IgD-negative memory B cell (primary cell): ENCODE data around the gene EIF3I. TPM values are rescaled to one million over a fixed set of nuclear protein-coding genes. Genes with fewer than 3 reads are reported as not detected.
A peak's percentile ranks its signal among the peaks of the same experiment; 100 is the strongest.

Experiments used
- H3K27ac Mint-ChIP-seq, 3 donors: one replicate each; pipeline ENCODE4 v1.8.0; 2020 to 2022; ENCODE audit warnings: mild to moderate bottlenecking in 3 of 3, mixed read lengths in 3 of 3, moderate library complexity in 1 of 3
- H3K27me3 Mint-ChIP-seq: one replicate; pipeline ENCODE4 v1.8.0; 2021; ENCODE audit warnings: mixed read lengths
- H3K36me3 Mint-ChIP-seq: one replicate; pipeline ENCODE4 v1.8.0; 2020; ENCODE audit warnings: mild to moderate bottlenecking, mixed read lengths
- H3K4me1 Mint-ChIP-seq, 3 donors: one replicate each; pipeline ENCODE4 v1.8.0; 2020 to 2022; ENCODE audit warnings: mixed read lengths in 3 of 3, mild to moderate bottlenecking in 1 of 3
- H3K4me3 Mint-ChIP-seq, 4 donors: one replicate each; pipeline ENCODE4 v1.8.0; 2020 to 2022; ENCODE audit warnings: mild to moderate bottlenecking in 4 of 4, mixed read lengths in 4 of 4, moderate library complexity in 3 of 4
- H3K9me3 Mint-ChIP-seq, 3 donors: one replicate each; pipeline ENCODE4 v1.8.0; 2020 to 2021; ENCODE audit warnings: mixed read lengths in 3 of 3, mild to moderate bottlenecking in 1 of 3
- polyA plus RNA-seq: library from polyadenylated mRNA; unstranded; fragments of 300-500 nt; fragmentation: Illumina TruSeq; gene quantifications from one replicate; pipeline ENCODE4 v1.2.3, GENCODE V29; 2021

EIF3I gene
- polyA plus RNA-seq, 1 donor from 2014 or later, result 154 TPM

DNA sequence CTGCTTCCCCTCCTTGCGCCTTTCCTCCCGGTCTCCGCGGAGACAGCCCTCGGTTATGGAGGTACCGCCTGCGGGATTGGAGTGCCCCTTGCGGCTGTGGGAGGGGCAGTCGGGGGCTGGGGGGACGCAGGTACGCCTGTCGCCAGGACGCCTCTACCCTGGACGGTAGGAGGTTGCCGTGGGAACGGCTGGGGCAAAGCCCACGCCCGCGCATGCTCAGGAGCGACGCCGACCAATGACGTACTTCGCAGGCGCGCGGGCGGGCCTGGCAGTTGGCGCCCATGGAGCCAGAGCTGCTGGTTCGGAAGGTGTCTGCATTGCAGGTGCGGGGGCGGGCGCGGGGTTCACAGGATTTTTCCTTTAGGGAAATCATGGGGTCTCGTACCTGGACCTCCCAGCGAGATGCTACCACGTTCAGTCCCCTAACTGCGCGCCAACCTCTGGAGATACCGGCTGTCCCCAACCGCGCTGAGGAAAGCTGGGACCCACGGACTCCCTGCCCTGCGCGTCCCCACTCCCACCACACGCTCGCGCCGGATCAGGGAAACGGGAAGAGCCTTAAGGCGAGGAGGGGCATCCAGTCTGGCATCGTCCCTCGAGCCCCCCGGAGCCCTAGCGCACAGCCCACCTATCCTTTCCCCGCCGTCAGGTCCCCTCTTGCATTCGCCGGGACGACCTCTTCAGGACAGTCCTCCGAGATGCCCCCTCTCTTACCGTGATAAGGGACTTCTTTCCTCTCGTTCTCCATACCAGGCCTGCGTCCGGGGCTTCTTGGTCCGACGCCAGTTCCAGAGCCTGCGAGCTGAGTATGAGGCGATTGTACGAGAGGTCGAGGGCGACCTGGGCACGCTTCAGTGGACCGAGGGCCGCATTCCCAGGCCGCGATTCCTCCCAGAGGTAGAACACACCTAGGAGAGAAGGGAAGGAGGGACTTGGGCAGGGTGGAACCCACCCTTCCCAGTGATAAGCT lies 16.5 kb upstream of the EIF3I start, which contains the start of gene IQCC:
Gene IQCC (plus strand): TSS at position 271 of the 970 bp plus-strand sequence. CDS start 11 bp downstream, at position 282.
- H3K9me3 Mint-ChIP-seq, result no peaks in the 10 kb centered on the region
- H3K27me3 Mint-ChIP-seq, result peaks cover 3% of the 10 kb centered on the region
- peaks cover 31 to 44% (median 34%) of the 10 kb centered on the region in 3 donors for H3K4me1 Mint-ChIP-seq
- H3K4me3 Mint-ChIP-seq, result peak within 1 kb of the TSS; percentile 85 to 95 (median 91)
- peaks cover 3% of the 10 kb centered on the region for H3K36me3 Mint-ChIP-seq
- peak within 1 kb of the TSS; percentile 85 to 88 (median 88) for H3K27ac Mint-ChIP-seq

DNA sequence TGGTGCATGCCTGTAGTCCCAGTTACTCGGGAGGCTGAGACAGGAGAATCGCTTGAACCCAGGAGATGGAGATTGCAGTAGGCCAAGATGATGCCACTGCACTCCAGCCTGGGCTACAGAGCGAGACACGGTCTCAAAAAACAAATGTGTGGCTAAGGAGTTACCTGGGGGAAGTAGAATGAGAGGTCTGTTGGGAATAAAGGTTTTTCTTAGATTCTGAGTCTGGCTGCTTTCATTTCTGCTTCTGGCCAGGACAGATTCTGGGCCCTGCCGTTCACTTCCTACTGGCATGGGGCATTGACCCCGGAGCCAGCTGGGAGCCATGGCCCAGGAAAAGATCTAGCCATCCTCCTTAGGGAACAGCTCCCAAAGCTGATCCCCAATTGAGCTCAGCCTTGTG lies 13.7 kb upstream of the EIF3I start:
- Mint-ChIP-seq H3K36me3 (peaks cover 3% of the 10 kb centered on the region), H3K27me3 (peaks cover 3% of the 10 kb centered on the region), H3K27ac (peak overlapping the region; percentile 63 to 82 (median 69)), H3K4me1 (peaks cover 20 to 33% (median 20%) of the 10 kb centered on the region in 3 donors), H3K9me3 (no peaks in the 10 kb centered on the region), H3K4me3 (peak overlapping the region in 3 of 4 donors; percentile 43 to 78 (median 46))

DNA sequence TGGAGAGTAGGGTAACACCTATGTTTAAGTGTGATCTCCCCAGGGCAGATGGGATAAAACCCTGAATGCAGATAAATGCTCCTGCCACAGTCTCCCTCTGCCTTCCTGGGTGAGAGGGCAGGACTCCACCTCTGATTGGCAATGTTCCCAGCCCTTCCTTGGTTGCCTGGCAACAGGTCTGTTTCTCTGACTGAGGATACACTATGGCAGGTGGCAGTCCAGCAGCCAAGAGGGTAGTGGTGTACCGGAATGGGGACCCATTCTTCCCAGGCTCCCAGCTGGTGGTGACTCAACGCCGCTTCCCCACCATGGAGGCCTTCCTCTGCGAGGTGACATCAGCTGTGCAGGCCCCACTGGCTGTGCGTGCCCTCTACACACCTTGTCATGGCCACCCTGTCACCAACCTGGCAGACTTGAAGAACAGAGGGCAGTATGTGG lies 13.3 kb upstream of the EIF3I start, which contains the start of gene DCDC2B:
Gene DCDC2B (plus strand): TSS at position 199 of the 438 bp plus-strand sequence. CDS start 5 bp downstream, at position 204.
- Mint-ChIP-seq H3K9me3 (no peaks in the 10 kb centered on the region), H3K27me3 (peaks cover 3% of the 10 kb centered on the region), H3K36me3 (peaks cover 2% of the 10 kb centered on the region), H3K4me3 (peak within 1 kb of the TSS in 3 of 4 donors; percentile 43 to 78 (median 46)), H3K4me1 (peaks cover 20 to 32% (median 20%) of the 10 kb centered on the region in 3 donors), H3K27ac (peak within 1 kb of the TSS; percentile 63 to 82 (median 69))

DNA sequence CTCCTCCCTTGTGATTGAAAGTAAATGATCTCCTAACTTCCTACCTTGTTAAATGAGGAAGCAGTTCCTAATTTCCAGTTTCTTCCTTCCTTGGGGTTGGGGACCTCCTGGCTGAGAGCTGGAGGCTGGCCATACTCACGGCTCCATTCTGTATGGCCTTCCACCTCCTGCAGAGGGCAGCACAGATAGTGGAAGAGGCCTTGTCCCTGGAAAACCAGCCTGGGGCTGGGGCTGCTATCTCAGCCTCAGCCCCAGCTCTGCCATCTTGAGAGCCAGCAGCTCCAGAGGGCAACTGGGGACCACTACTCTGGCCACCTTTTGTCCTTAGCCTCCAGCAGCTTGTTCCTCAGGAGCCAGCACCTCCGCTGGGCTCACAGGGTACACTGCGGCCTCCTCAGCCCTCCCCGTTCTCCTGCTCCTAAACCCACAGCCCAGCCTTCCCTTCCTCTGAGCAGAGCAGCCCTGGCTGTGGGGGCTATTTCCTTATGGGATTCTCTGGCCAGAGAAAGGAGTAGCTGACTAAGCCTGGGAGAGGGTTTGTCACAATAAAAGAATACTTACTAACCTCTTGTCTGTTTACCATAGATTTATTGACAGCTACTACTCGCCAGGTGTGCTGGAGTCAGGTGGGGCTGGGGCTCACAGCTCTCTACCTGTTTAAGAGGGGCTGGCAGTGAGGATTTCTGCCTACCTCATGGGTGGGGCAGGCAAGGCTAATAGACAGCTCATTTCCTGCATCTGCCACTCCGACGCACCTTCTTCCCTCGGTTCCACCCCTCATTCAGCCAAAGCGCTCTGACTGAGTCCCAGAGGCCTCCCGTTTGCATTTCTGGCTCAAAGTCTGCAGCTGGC lies 6.4 kb upstream of the EIF3I start:
- Mint-ChIP-seq H3K9me3 (no peaks in the 10 kb centered on the region), H3K4me3 (peak overlapping the region in 1 of 4 donors; percentile 49), H3K4me1 (peaks cover 5 to 12% (median 8%) of the 10 kb centered on the region in 3 donors), H3K27ac (peak overlapping the region in 1 of 3 donors; percentile 73), H3K27me3 (no peaks in the 10 kb centered on the region), H3K36me3 (no peaks in the 10 kb centered on the region)

DNA sequence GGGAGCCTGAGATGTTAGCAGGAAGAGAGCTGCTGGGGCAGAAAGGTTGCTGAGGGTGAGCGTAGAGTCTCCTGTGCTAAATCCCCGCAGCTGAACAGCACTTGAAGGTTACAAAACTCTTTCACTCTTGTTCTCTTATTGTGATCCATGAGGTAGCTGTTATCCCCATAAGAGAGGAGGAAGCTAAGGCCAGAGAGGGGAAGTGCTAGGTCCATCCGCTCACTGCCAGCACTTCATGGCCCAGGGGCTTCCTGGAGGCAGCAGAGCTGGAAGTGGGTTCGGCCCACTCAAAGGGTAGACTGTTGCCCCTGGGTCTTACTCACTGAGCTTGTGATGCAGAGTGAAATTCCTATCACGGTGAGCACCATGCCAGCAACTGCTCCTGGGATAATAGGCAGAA lies 5.6 kb upstream of the EIF3I start:
- Mint-ChIP-seq H3K36me3 (no peaks in the 10 kb centered on the region), H3K4me3 (peak overlapping the region in 2 of 4 donors; percentile 17 to 40), H3K4me1 (peaks cover 5 to 18% (median 11%) of the 10 kb centered on the region in 3 donors), H3K9me3 (no peaks in the 10 kb centered on the region), H3K27ac (no peak overlapping the region), H3K27me3 (no peaks in the 10 kb centered on the region)

DNA sequence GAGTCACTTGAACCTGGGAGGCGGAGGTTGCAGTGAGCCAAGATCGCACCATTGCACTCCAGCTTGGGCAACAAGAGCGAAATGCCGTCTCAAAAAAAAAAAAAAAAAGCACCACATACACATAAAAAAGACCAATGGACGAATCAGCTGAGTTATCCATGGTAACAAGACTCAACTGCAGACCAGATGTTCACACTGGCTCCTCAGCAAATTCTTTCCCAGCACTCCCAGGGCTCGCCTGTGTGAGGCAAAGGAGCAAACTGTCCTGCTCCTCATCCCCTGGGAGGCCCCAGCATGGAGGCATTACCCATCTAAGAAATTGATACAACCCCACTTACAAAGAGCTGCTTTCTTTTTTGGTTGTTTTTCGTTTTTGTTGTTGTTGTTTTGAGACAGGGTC lies 3.2 kb upstream of the EIF3I start:
- peak overlapping the region; percentile 25 to 82 (median 56) for H3K27ac Mint-ChIP-seq
- H3K4me1 Mint-ChIP-seq, result peaks cover 8 to 26% (median 18%) of the 10 kb centered on the region in 3 donors
- no peaks in the 10 kb centered on the region for H3K27me3 Mint-ChIP-seq
- peak overlapping the region in 1 of 4 donors; percentile 76 for H3K4me3 Mint-ChIP-seq
- no peaks in the 10 kb centered on the region for H3K9me3 Mint-ChIP-seq
- H3K36me3 Mint-ChIP-seq, result no peaks in the 10 kb centered on the region

DNA sequence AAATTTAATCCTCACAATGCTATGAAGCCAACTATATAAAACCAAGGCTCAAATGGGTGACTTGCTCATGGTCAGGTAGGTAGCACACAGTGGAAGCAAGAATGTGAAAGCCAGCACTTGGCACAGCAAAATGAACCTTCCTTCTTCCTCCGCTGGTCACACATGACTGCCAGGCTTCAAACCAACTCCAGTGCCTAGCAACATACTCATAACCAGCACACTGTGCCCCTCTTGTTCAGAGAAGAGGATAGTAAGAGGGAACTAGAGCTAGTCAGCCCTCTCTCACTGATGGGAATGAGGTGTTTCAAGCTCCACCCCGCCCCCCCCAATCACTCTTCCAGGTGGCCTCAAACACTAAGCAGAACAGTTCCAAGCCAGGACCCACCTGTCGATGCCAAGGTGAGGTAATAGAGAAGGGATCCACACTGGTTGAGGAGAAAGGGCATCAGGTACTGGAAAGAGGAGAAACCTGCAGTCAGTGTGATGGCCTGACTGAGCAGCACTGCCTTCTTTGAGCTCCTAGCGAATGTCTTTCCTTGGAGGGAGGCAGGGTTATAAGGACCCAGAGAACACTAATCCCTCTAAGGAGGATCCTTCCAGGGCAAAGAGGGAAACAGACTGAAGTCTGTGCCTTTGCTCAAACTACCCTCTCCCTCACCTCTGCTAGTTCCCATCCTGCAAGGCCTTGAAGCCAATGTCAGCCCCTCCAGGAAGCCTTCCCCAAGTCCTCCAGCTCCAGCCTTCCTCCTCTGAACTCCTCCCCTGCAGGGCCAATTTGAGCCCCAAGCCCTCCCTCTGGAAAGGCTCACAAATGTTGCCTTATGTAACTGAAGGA lies 1.2 kb upstream of the EIF3I start:
- Mint-ChIP-seq H3K36me3 (peaks cover 2% of the 10 kb centered on the region), H3K4me1 (peaks cover 12 to 25% (median 22%) of the 10 kb centered on the region in 3 donors), H3K27ac (peak overlapping the region; percentile 94 to 96 (median 95))

DNA sequence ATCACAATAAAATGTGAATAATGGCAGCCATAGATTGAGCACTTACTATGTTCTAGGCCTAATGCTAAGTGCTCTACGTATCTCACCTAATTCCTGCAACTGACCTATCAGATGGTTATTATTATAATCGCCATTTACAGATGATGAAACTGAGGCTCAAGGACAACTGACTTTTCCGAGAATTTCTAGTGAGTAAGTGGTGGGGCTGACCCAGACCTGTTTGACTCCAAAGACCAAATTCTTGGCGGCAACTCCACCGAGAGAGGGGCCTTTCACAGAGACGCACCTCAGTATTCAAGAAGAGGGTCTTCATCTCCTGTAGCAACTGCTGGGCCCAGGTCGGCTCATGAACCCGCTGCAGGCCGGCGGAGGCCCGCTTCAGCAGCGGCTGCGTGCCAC lies 627 bp upstream of the EIF3I start:
- peaks cover 2% of the 10 kb centered on the region for H3K36me3 Mint-ChIP-seq
- peak overlapping the region; percentile 94 to 99 (median 95) for H3K27ac Mint-ChIP-seq
- H3K4me1 Mint-ChIP-seq, result peaks cover 12 to 25% (median 22%) of the 10 kb centered on the region in 3 donors
- peak overlapping the region; percentile 93 to 100 (median 98) for H3K4me3 Mint-ChIP-seq
- no peaks in the 10 kb centered on the region for H3K27me3 Mint-ChIP-seq
- H3K9me3 Mint-ChIP-seq, result no peaks in the 10 kb centered on the region

More for the DNA sequence above, 1.2 kb upstream of the EIF3I start:
- Mint-ChIP-seq H3K9me3 (no peaks in the 10 kb centered on the region), H3K4me3 (peak overlapping the region; percentile 93 to 100 (median 98)), H3K27me3 (no peaks in the 10 kb centered on the region)

DNA sequence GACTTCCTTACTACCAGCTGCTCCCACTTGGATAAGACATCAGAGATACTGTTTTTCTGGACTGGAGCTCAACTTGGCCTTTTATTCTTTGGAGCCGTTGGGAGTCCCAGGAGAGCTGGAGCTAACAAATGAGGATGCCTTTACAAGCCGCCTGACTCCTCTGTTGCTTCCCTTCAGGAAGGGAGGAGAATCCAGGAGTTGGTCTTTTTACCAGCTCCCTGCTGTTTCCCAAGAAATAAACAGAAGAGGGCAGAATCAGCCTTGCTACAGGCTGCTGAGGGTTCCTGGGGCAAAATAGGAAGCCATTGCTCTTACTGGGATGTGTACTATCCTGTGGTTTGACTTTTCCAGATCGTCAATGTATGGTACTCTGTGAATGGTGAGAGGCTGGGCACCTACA lies 1.5 kb downstream of the EIF3I start:
- peak overlapping the region; percentile 38 to 98 (median 86) for H3K4me3 Mint-ChIP-seq
- no peaks in the 10 kb centered on the region for H3K9me3 Mint-ChIP-seq
- H3K27ac Mint-ChIP-seq, result peak overlapping the region; percentile 23 to 99 (median 75)
- no peaks in the 10 kb centered on the region for H3K27me3 Mint-ChIP-seq
- H3K4me1 Mint-ChIP-seq, result peaks cover 12 to 27% (median 25%) of the 10 kb centered on the region in 3 donors
- peaks cover 2% of the 10 kb centered on the region for H3K36me3 Mint-ChIP-seq

DNA sequence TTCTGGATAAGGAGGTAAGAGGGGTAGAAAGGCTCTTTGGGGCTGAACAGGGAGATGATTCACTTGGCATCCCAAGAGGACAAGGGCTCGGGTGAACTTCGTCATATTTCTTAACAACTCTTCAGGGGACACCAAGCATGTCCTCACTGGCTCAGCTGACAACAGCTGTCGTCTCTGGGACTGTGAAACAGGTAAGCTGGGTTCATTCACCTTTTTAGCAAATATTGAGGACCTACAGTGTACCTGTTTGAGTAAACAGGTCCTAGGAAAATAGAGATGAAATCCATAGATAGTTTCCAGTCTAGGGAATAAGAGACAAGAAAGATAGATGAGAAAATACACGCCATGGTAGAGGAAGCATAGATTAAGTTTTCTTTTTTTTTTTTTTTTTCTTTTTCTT lies 2.1 kb downstream of the EIF3I start:
- Mint-ChIP-seq H3K9me3 (no peaks in the 10 kb centered on the region), H3K27ac (peak overlapping the region; percentile 23 to 90 (median 75)), H3K27me3 (no peaks in the 10 kb centered on the region), H3K4me3 (peak overlapping the region in 3 of 4 donors; percentile 78 to 98 (median 93)), H3K4me1 (peaks cover 12 to 27% (median 24%) of the 10 kb centered on the region in 3 donors), H3K36me3 (peaks cover 2% of the 10 kb centered on the region)

DNA sequence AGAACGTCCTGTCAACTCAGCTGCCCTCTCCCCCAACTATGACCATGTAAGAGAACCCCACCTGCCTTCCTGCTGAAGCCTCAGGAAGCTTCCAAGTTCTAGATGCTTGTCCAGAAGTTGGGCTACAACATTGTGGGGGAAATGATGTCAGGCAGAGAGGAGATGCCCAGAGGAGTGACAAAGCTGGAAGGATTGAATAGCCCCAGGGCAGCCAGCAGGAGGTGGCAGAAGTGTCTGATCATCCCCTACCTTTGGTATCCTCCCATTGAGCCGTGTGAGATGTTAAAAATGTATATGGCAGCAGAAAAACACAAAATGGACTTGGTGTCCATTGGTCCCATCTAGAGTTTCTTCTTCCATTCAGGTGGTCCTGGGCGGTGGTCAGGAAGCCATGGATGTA lies 6.6 kb downstream of the EIF3I start:
- H3K9me3 Mint-ChIP-seq, result no peaks in the 10 kb centered on the region
- H3K27ac Mint-ChIP-seq, result peak overlapping the region in 1 of 3 donors; percentile 53
- H3K4me3 Mint-ChIP-seq, result peak overlapping the region in 1 of 4 donors; percentile 52
- peaks cover 7% of the 10 kb centered on the region for H3K36me3 Mint-ChIP-seq
- no peaks in the 10 kb centered on the region for H3K27me3 Mint-ChIP-seq
- peaks cover 5 to 15% (median 7%) of the 10 kb centered on the region in 3 donors for H3K4me1 Mint-ChIP-seq

DNA sequence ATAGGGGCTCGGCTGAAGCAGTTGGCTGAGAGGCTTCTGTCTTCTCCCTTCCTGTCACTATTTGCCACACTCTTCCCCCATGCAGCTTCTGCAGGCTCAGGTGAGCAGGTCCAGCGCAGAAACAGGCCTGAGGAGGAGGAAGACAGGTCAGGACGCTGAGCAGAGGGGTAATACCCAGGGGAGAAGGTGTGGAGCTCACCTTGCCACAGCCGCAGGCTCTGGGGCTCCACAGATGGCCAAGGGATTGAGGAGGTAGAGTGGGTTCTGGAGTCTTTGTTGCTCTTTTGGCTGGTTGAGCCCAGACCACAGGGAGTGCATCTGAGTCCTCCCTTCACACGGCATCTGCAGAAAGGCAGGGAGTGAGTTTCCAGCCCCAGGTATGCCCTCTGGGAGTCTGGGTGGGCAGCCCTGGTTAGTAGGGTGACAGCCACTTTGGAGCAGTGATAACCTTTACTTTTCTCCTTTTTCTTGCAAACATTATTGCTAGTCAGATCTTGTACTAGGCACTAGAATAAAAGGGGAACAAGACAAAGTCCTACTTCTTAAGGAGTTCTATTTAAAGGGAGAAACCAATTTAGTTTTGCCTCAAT lies 9.7 kb downstream of the EIF3I start:
- Mint-ChIP-seq H3K4me1 (peaks cover 0 to 8% (median 3%) of the 10 kb centered on the region in 3 donors), H3K4me3 (no peak overlapping the region), H3K27ac (no peak overlapping the region), H3K36me3 (peaks cover 5% of the 10 kb centered on the region), H3K9me3 (no peaks in the 10 kb centered on the region), H3K27me3 (no peaks in the 10 kb centered on the region)

DNA sequence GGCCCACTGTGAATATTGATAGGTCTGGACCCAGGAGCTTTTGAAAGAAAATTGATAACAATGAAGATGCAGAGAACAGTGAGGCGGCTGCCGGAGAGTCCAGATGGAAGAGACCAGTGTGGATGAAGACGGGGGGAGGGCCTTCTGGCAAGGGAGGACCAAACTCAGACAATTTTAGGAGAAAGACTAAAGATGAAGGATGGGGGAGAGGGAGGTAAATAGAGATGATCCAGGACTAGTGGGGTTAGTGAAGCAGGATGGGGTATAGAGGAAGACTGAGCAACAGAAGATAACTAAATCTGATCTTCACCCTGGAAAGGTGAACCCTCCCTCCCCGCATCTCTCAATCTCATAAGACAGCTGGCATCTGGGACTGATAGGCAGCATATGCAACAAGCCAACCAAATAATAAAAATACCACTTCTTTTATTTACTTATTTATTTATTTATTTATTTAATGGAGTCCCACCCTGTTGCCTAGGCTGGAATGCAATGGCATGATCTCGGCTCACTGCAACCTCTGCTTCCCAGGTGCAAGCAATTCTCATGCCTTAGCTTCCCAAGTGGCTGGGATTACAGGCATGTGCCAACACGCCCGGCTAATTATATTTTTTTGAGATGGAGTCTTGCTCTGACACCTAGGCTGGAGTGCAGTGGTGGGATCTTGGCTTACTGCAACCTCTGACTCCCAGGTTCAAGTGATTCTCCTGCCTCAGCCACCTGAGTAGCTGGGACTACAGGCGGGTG lies 10.5 kb downstream of the EIF3I start:
- H3K4me1 Mint-ChIP-seq, result peaks cover 0 to 7% (median 2%) of the 10 kb centered on the region in 3 donors
- peak overlapping the region in 1 of 3 donors; percentile 64 for H3K27ac Mint-ChIP-seq
- peaks cover 5% of the 10 kb centered on the region for H3K36me3 Mint-ChIP-seq
- no peaks in the 10 kb centered on the region for H3K9me3 Mint-ChIP-seq
- no peak overlapping the region for H3K4me3 Mint-ChIP-seq
- no peaks in the 10 kb centered on the region for H3K27me3 Mint-ChIP-seq
